ENCODE data around the gene MAST4.

Gene MAST4

GRCh38 chr5:66985417-66985816, 389.2 kb downstream of the MAST4 start:
- TF ChIP-seq CTCF (IDR thresholded peaks at IDR 0.05; ENCODE audit: low read depth, low read length) = no peak
- H3K4me3 ChIP-seq (ENCODE audit: low read depth, low read length) = no peak overlapping the region

- no peak overlapping the region for H3K4me3 ChIP-seq (ENCODE audit: low read depth, low read length)
- TF ChIP-seq CTCF (IDR thresholded peaks at IDR 0.05; ENCODE audit: low read depth, low read length) = no peak
Observed at GRCh38 chr5:66986009-66986408, 389.8 kb downstream of the MAST4 start.

- no peak for TF ChIP-seq CTCF (IDR thresholded peaks at IDR 0.05; ENCODE audit: low read depth, low read length)
- H3K4me3 ChIP-seq (ENCODE audit: low read depth, low read length) = no peak overlapping the region
Observed at GRCh38 chr5:66986534-66986933, 390.3 kb downstream of the MAST4 start.

- no peak overlapping the region for H3K4me3 ChIP-seq (ENCODE audit: low read depth, low read length)
- no peak for TF ChIP-seq CTCF (IDR thresholded peaks at IDR 0.05; ENCODE audit: low read depth, low read length)
Observed at GRCh38 chr5:66987126-66987525, 390.9 kb downstream of the MAST4 start.

GRCh38 chr5:66987540-66987939, 391.3 kb downstream of the MAST4 start:
- no peak overlapping the region for H3K4me3 ChIP-seq (ENCODE audit: low read depth, low read length)
- TF ChIP-seq CTCF (IDR thresholded peaks at IDR 0.05; ENCODE audit: low read depth, low read length) = no peak

- TF ChIP-seq CTCF (IDR thresholded peaks at IDR 0.05; ENCODE audit: low read depth, low read length) = peak; percentile 75; the same call in 1 of the 2 replicates
- H3K4me3 ChIP-seq (ENCODE audit: low read depth, low read length) = no peak overlapping the region
Observed at GRCh38 chr5:66987949-66988838, 392.0 kb downstream of the MAST4 start.

GRCh38 chr5:66989286-66989685, 393.1 kb downstream of the MAST4 start:
- TF ChIP-seq CTCF (IDR thresholded peaks at IDR 0.05; ENCODE audit: low read depth, low read length) = no peak
- no peak overlapping the region for H3K4me3 ChIP-seq (ENCODE audit: low read depth, low read length)

Data from WI38 (cell line).